ENCODE results near the gene RBMS3.

The RBMS3 gene

DNA sequence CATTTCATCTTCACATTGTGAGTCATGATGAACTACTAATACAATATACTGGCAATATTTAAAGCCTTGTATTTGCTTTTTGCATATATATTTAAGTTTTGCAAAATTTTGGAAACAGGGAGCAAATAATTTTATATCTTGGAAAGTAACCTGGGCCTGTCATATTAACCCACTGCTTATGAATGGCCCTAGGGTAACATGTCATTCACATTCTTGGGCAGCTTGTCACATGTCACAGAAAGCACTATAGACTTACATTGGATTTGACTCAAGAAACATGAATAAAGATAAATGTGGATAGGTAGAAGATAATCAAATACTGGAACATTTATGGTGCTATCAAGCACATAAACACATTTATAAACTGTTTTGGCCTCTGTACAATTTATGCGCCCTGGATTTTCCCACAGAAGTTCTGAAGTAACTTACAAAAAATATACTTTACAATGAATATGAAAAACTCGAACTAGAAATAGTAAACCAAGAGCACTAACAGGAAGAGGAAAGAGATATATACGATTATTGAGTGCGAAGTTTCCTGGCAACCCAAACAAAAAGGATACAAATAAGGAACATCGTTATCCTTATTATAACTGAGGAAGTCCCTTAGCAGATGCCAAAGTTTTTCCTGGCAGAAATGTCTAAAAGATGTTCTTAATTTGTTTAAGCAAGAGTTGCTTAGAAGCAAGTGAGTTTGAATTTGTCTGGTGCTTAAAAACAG lies 257.2 kb downstream of the RBMS3 start:
- DNase-seq = no peak

GRCh38 chr3:29538610-29538958 lies 257.7 kb downstream of the RBMS3 start:
- no peak for DNase-seq

GRCh38 chr3:29540544-29540943 lies 259.7 kb downstream of the RBMS3 start:
- no peak for DNase-seq

GRCh38 chr3:29544701-29545363 lies 264.0 kb downstream of the RBMS3 start:
- DNase-seq = no peak

DNA sequence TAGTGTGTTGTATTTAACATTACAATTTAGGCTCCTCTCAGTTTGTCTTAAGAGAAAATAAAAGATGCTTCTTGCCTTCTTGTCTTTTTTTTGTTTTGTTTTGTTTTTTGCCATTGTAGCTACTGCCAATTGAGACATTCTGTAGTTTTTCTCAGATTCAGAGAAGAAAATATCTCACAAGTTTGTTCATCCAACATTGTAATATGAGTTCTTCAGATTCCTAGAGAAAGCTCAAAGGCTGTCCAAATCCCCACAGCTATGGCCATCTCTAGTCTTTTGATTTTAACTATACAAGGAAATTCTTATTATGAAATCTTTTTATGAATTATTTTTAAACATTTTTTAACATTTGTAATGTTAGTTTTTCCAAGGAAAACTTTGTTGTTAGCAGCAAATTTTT lies 264.7 kb downstream of the RBMS3 start:
- no peak for DNase-seq

DNA sequence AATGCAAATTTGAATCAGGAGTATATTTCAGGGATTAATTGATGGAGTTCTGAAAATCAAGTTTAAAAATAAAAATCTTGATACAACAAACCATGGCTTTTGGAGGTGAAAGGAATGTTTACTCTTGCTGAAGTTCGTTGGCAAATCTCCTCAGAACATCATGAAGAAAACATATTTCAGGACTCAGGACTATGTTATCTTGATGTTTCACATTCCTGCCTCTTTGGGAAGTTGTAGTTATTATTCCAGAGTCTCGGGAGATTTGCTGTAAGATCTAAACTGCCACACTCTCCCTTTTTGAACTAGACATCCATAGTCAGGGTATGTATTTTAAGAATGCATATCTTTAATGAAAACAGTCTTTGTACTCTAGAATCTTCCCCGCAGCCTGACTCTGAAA lies 271.2 kb downstream of the RBMS3 start:
- DNase-seq = no peak

- no peak for DNase-seq
These were observed 273.7 kb downstream of the RBMS3 start for GRCh38 chr3:29554566-29554965.

DNA sequence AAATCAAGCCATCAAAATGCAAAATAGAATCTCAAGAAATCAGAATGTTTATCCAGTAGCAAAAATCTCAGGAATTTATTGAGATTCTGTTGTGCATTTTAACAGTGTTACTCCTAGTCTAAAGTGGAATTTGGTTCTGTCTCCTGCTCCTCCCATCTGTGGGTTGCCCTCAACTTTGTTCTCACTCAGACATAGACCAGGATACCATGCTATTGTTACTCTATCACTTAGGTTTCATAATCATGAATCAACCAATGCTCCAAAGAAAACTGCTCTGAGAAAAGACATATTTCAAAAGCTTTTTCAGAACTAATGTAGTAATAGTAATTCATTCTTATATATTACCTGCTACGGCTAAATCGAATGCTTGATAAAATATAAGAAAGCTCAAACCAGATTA lies 274.7 kb downstream of the RBMS3 start:
- DNase-seq = no peak

DNA sequence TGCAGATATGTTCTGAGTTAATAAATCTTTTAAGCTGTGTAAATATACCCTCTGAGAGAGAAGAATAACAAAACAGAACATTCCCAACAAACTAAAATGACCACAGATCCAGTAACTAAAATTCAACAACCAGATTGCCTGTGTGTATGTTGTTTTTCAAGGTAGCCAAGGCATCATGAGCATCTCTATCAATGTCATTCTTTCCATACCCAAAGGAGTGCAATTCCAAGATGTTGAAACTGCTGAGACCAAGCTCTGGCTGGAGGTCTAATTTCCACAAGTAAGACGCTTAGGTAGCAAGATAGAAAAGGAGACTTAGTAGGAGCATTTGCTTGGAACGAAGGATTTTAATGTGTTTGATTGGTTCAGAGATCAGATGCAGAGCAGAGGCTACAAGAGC lies 276.3 kb downstream of the RBMS3 start:
- no peak for DNase-seq

- DNase-seq = no peak
These were observed 277.0 kb downstream of the RBMS3 start for GRCh38 chr3:29557825-29558224.

DNA sequence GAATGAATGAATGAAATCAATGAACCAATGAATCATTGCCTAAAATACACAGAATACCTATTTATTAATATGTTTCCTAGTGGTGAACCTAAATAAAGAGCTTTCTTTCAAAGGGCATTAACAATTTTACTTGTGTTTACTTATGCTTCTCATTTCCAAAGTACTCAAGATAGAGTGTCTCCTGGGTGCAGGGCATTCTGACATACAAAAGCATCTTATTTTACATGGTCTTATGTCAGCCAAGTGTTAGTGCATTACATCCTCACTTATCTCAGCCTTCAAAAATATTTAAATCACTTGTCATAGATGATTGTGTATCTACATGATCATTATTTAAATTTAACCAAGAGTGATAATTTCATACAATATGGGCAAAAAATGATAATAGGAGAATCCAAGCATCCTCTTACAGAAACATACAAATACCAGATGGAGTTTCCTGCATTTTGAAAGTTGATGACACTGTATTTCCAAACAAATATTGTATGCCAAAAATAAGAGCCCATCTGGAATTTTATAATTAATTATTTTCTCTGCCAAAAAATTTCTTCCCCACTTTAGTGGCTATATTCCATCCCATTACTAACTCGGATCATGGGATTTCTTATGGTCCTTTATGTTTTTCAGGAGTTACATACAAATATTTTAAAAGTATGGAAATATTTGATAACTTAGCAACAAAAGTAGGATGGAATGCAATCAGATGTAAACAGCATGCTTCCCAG lies 279.0 kb downstream of the RBMS3 start:
- peak; percentile 75 for DNase-seq

GRCh38 chr3:29561651-29562149 lies 280.8 kb downstream of the RBMS3 start:
- no peak for DNase-seq

DNA sequence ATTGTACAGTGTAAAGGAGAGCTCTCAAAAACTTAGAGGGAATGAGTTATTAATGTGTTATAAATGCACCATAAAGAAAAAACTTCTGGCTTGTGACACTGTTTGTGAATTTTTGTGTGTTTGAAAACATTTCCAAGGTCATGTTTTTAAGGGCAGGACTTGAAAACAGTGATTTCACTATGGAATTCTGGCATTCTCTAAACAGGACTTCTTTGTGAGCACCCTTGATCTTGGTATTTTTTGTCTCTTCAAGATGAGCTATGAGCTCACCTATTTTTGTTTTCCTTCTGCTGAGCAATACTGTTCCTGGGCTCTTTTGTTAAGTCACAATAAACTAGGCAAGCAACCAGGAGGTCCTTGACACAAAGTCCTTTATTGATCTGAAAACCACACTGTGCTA lies 284.4 kb downstream of the RBMS3 start:
- no peak for DNase-seq

DNA sequence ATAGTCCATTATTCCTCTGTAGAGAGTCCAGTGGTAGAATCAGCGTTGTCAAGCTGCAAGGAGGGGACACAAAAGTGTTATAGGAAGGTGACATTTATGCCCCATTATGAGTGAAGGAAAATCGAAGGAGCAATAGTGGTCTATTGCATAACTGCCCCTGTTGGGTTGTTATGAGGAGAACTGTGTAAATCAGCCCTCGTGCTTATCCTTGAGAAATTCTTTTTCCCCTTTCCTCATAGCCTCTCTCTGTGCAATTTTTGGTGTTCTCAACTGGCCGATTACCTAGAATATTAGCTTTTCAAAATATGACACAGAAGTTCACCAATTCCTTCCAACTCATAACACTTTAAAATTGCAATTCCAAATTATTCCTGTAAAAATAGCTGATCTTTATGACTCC lies 286.6 kb downstream of the RBMS3 start:
- no peak for DNase-seq

- no peak for DNase-seq
These were observed 287.5 kb downstream of the RBMS3 start for GRCh38 chr3:29568355-29568754.

DNA sequence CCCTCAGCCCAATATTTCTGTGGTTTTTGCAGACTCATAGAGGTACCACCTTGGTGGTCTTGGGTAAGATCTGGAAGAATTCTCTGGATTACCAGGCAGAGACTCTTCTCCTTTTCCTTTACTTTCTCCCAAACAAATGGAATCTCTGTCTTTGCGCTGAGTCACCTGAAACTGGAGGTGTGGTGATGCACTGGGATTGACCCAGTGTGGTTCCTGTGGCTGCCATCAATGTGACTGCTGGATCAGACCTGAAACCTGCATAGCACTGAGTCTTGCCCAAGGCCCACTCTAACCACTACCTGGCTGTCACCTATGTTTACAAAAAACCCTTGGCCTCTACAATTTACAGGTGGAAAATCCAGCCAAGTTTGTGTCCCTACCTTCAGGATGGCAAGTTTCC lies 295.3 kb downstream of the RBMS3 start:
- no peak for DNase-seq

- no peak for DNase-seq
These were observed 295.8 kb downstream of the RBMS3 start for GRCh38 chr3:29576675-29577074.

GRCh38 chr3:29577250-29577649 lies 296.4 kb downstream of the RBMS3 start:
- no peak for DNase-seq

GRCh38 chr3:29581311-29581710 lies 300.4 kb downstream of the RBMS3 start:
- DNase-seq = no peak

- DNase-seq = peak; percentile 55
These were observed 301.4 kb downstream of the RBMS3 start for GRCh38 chr3:29582273-29582672.

GRCh38 chr3:29583861-29584260 lies 303.0 kb downstream of the RBMS3 start:
- no peak for DNase-seq

GRCh38 chr3:29585368-29585767 lies 304.5 kb downstream of the RBMS3 start:
- DNase-seq = no peak

DNA sequence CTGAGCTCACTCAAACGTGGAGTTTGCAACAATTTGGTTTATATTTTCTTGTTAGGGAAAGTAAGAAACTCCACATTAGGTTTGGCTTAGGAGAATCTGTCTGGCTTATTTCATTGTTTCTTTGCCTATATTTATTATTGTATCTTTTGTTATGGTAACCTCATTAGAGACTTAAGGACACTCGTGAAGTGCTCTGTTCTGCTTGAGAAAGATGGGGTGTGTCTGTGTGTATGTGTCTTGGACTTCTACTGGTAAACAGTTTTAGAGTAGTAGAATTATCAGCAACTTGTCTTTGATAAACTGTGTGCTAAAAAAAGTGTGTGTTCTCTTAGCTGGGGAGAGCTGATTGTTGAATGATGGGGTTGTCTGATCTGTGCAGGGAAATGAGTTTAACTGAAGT lies 306.5 kb downstream of the RBMS3 start:
- no peak for DNase-seq

DNA sequence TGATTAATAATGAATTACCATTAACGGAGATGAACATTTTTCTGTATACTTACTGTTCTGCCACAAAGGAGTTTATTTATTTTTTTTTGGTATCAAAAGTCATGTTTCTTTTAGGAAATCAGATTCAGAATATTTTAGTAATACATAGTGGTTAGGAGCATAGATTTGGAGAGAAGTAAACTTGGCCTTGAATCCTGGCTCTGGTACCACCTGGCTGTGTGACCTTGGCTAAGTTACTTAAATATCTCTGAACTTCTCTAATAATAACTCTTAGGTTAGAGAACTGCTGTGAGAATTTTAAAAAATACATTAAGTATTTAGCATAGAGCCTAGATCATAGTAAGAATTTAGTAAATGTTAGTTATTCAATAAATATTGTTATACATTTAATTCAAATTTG lies 309.1 kb downstream of the RBMS3 start:
- no peak for DNase-seq

Measured in NCI-H446 treated with DMSO at 0.1 percent for 48 hours (cell line).